Measurements from ENCODE around the gene PCNX1.

GRCh38 chr14:70896981-70897380 lies 10.3 kb upstream of the PCNX1 start:
- TF ChIP-seq CTCF (IDR thresholded peaks at IDR 0.05), result no peak
- no peak for TF ChIP-seq POLR2A (IDR thresholded peaks at IDR 0.05)
- no peak for TF ChIP-seq EP300 (IDR thresholded peaks at IDR 0.05)

Data from tibial nerve (tissue), 4 donors.